ENCODE results near the gene MYPN.

- no peak for TF ChIP-seq TARDBP (IDR thresholded peaks at IDR 0.05)
- no peak for TF ChIP-seq FOXK2 (IDR thresholded peaks at IDR 0.05)
Observed at GRCh38 chr10:68242051-68242450, 132.8 kb downstream of the MYPN start.

All from HEK293T (cell line).